ENCODE measurements around the gene SNX20. TPM values are rescaled to one million over a fixed set of nuclear protein-coding genes. Genes with fewer than 3 reads are reported as not detected.

SNX20 gene
- total and polyA plus RNA-seq, 2 of the 13 experiments (the other 11 are each of a cell fraction or from before 2014, with no cell fraction given), result not detected

DNA sequence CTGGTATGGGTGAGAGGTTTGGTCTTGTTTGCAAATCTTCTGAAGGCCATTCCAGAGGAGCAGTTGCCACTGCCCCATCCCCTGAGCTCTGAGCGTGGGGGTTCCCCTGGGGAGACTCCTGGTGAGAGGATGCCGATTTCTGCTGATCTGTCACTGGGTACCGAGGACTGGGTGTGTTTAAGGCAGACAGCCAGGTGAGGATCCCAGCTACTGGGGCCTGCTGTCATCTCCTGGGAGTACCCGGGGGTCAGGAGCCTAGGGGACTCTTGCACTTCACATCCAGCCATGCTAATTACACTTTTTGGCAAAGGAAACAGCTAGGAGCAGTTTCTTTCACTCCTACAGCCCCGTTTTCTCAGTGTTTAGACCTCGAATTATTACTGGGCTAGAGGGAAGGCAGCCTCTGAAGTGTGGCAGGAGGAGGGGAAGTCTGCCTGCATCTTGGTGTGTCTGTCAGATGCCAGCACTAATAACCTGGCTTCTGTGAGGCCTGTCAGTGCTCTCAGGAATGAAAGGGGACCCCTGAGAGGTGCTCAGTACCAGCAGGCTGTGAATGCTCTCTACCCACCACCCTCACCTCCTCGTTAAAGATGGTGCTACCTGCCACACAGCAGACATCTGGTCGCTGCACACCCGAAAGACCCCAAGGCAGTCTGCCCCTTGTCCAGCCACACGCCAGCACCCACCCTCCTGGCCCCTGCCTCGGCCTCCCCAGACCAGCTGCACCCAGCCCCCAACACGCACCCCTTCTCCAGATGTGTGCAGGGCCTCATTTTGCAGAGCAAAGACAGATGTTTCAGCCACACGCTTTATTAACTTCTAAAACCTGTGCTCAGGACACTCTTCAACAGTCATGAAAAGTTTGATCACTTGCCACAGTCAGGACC lies 43.2 kb downstream of the SNX20 start (continued):
- TF ChIP-seq TOPORS (CRISPR knock-in tag; IDR thresholded peaks at IDR 0.05) (no peak), FOXA3 (CRISPR knock-in tag; IDR thresholded peaks at IDR 0.05) (no peak), AGO2 (optimal IDR thresholded peaks at IDR 0.05; ENCODE audit: low read depth, low read length) (peak; percentile 99), KLF13 (CRISPR knock-in tag; IDR thresholded peaks at IDR 0.05) (no peak), MBD4 (IDR thresholded peaks at IDR 0.05; ENCODE audit: borderline replicate concordance, low read length) (peak; percentile 79), POLR2G (IDR thresholded peaks at IDR 0.05; ENCODE audit: low read depth, low read length) (peak; percentile 69), ARHGAP35 (CRISPR knock-in tag; IDR thresholded peaks at IDR 0.05; ENCODE audit: borderline replicate concordance) (no peak), RBM22 (optimal IDR thresholded peaks at IDR 0.05; ENCODE audit: low read length) (peak; percentile 98), ISL2 (CRISPR knock-in tag; IDR thresholded peaks at IDR 0.05) (no peak), ZNF816 (CRISPR knock-in tag; IDR thresholded peaks at IDR 0.05; ENCODE audit: borderline replicate concordance) (no peak), SRSF1 (optimal IDR thresholded peaks at IDR 0.05; ENCODE audit: low read depth, low read length) (peak; percentile 22), REXO4 (CRISPR knock-in tag; IDR thresholded peaks at IDR 0.05; ENCODE audit: borderline replicate concordance) (no peak), POLR2A (IDR thresholded peaks at IDR 0.05; ENCODE audit: insufficient read depth in 1 of 2, low read depth in 2 of 2, low read length in 2 of 2) (peak; percentile 51 to 53; a peak in 3 of 4 replicates), ATF1 (CRISPR knock-in tag; IDR thresholded peaks at IDR 0.05) (no peak), RBAK (CRISPR knock-in tag; IDR thresholded peaks at IDR 0.05) (no peak), CREB1 (IDR thresholded peaks at IDR 0.05) (no peak), CREB1 (CRISPR knock-in tag; IDR thresholded peaks at IDR 0.05) (peak; percentile 29; the same call in 1 of the 2 replicates)
- TF ChIP-seq, protein P1, sequence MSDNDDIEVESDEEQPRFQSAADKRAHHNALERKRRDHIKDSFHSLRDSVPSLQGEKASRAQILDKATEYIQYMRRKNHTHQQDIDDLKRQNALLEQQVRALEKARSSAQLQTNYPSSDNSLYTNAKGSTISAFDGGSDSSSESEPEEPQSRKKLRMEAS (IDR thresholded peaks at IDR 0.05), result no peak
- TF ChIP-seq, protein P2, sequence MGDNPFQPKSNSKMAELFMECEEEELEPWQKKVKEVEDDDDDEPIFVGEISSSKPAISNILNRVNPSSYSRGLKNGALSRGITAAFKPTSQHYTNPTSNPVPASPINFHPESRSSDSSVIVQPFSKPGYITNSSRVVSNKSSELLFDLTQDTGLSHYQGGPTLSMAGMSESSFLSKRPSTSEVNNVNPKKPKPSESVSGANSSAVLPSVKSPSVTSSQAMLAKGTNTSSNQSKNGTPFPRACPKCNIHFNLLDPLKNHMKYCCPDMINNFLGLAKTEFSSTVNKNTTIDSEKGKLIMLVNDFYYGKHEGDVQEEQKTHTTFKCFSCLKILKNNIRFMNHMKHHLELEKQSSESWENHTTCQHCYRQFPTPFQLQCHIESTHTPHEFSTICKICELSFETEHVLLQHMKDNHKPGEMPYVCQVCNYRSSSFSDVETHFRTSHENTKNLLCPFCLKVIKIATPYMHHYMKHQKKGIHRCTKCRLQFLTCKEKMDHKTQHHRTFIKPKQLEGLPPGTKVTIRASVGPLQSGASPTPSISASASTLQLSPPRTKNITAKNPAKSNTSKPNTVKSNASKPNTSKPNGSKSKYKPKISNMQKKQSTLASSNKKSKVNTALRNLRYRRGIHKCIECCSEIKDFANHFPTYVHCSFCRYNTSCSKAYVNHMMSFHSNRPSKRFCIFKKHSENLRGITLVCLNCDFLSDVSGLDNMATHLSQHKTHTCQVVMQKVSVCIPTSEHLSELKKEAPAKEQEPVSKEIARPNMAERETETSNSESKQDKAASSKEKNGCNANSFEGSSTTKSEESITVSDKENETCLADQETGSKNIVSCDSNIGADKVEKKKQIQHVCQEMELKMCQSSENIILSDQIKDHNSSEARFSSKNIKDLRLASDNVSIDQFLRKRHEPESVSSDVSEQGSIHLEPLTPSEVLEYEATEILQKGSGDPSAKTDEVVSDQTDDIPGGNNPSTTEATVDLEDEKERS (CRISPR knock-in tag; IDR thresholded peaks at IDR 0.05), result no peak
- TF ChIP-seq, protein P3, sequence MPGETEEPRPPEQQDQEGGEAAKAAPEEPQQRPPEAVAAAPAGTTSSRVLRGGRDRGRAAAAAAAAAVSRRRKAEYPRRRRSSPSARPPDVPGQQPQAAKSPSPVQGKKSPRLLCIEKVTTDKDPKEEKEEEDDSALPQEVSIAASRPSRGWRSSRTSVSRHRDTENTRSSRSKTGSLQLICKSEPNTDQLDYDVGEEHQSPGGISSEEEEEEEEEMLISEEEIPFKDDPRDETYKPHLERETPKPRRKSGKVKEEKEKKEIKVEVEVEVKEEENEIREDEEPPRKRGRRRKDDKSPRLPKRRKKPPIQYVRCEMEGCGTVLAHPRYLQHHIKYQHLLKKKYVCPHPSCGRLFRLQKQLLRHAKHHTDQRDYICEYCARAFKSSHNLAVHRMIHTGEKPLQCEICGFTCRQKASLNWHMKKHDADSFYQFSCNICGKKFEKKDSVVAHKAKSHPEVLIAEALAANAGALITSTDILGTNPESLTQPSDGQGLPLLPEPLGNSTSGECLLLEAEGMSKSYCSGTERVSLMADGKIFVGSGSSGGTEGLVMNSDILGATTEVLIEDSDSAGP (CRISPR knock-in tag; IDR thresholded peaks at IDR 0.05; ENCODE audit: borderline replicate concordance), result peak; percentile 24; the same call in 1 of the 2 replicates
- TF ChIP-seq, protein P4, sequence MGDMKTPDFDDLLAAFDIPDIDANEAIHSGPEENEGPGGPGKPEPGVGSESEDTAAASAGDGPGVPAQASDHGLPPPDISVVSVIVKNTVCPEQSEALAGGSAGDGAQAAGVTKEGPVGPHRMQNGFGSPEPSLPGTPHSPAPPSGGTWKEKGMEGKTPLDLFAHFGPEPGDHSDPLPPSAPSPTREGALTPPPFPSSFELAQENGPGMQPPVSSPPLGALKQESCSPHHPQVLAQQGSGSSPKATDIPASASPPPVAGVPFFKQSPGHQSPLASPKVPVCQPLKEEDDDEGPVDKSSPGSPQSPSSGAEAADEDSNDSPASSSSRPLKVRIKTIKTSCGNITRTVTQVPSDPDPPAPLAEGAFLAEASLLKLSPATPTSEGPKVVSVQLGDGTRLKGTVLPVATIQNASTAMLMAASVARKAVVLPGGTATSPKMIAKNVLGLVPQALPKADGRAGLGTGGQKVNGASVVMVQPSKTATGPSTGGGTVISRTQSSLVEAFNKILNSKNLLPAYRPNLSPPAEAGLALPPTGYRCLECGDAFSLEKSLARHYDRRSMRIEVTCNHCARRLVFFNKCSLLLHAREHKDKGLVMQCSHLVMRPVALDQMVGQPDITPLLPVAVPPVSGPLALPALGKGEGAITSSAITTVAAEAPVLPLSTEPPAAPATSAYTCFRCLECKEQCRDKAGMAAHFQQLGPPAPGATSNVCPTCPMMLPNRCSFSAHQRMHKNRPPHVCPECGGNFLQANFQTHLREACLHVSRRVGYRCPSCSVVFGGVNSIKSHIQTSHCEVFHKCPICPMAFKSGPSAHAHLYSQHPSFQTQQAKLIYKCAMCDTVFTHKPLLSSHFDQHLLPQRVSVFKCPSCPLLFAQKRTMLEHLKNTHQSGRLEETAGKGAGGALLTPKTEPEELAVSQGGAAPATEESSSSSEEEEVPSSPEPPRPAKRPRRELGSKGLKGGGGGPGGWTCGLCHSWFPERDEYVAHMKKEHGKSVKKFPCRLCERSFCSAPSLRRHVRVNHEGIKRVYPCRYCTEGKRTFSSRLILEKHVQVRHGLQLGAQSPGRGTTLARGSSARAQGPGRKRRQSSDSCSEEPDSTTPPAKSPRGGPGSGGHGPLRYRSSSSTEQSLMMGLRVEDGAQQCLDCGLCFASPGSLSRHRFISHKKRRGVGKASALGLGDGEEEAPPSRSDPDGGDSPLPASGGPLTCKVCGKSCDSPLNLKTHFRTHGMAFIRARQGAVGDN (CRISPR knock-in tag; IDR thresholded peaks at IDR 0.05), result 0 out of 2 replicates have a peak, but pooled peaks have one; percentile 16

Data from HepG2 (cell line).